ENCODE results near the gene APBA3.

Gene APBA3

DNA sequence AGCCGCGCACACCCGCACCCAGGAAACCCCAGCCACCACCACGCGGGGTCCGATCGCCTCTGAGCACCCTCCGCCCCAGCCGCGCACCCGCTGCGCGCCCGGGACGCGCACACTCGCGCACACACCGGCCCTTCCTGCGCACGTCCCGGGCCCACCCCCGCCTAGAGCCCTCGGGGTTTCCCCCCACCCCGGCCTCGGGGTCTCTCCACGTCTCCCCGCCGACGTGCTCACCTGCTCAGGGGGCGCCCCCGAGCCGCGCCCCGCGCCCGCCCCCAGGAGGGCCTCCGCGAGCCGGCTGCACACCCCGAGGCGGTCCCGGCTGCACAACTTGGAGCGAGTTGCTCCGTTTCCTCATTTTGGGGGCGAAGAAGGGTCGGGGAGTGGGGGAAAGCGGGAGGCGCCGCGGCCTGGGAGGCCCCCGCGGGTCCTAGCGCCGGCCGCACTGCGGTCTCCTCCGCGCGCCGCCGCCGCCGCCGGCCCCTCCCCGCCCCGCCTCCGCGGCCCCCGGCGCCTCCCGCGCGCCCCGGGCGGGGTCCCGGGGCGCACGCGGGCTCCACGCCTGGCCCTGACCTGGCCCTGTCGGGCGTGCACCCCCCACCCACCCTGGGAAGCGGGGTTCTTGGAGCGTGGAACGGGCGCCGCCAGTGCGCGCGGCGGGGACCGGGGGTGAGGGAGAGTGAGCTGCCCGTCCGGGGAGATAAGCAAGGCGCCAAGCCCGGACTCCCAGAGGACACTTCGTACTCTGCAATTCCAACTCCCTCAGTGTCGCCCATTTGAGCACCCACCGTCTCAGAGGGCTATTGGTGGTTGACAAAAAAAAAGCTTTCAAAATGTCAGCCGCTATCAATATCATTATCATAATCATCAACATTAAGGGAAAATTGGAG, 24.7 kb upstream of the APBA3 start, which contains the start of gene MATK:
Gene MATK (minus strand): TSS at position 444 of the 887 bp plus-strand sequence. CDS start 1,246 bp downstream, outside the sequence.
- no peak for DNase-seq (ENCODE audit: low spot score)

DNA sequence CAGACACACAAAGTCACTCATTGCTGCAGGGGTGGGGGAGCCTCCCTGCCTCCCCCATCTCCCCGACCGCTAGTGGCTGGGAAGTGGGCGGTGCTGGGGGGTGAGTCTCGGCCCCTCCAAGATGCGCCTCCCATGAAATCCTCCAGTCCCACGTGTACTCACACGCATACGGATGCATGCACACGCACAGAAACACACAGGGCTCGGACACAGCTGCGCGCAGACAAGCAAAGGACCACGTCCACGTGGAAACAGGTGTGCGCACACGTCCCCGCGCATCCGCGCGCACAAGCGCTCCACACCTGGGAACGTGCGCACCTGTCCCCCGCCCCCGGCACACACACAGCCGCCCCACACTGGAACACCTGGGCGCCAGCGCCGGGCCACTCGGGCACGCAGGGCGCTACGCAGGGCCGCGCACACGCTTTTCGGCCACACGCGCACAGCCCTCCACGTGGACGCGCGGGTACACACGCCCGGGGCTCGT, 24.0 kb upstream of the APBA3 start:
- DNase-seq (ENCODE audit: low spot score) = no peak

DNA sequence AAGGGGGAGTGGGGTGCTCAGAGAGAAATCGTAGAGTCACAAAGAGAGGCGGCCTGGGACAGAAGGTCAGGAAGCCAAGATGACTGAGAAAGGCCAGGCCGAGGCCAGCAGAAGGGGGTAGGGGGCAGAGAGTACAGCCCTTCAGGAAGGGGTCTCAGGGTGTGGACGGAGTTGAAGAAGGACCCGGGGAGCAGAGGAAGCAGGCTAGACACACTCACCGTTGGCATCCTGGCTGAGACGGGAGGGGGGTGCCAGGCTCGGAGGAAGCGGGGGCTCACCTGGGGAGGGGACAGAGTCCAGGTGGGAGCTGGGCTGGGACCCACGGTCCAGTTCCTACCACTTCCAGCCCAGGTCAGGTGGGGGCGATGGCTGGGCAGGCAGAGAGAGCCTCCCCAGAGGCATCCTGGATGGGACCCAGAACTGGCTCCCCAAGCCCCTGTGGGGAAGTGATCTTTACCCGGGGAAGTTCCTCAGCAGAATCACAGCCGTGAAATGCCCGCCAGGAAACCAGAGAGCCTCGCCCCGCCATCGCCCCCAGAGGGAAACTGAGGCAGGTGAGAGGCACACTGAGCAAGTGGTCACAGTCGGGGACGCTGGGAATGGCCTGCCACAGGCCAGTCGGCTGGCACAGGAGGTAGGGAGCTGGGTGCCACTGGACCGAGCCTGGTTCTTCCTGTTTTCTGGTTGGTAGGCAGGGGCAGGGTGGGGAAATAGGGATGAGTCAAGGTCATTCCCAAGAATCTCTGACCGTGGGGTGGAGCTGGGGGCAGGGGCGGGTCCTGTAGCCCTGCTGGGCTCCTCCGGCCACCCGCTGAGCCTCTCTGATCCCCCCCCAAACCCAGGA, 23.3 kb upstream of the APBA3 start:
- DNase-seq (ENCODE audit: low spot score) = no peak

DNA sequence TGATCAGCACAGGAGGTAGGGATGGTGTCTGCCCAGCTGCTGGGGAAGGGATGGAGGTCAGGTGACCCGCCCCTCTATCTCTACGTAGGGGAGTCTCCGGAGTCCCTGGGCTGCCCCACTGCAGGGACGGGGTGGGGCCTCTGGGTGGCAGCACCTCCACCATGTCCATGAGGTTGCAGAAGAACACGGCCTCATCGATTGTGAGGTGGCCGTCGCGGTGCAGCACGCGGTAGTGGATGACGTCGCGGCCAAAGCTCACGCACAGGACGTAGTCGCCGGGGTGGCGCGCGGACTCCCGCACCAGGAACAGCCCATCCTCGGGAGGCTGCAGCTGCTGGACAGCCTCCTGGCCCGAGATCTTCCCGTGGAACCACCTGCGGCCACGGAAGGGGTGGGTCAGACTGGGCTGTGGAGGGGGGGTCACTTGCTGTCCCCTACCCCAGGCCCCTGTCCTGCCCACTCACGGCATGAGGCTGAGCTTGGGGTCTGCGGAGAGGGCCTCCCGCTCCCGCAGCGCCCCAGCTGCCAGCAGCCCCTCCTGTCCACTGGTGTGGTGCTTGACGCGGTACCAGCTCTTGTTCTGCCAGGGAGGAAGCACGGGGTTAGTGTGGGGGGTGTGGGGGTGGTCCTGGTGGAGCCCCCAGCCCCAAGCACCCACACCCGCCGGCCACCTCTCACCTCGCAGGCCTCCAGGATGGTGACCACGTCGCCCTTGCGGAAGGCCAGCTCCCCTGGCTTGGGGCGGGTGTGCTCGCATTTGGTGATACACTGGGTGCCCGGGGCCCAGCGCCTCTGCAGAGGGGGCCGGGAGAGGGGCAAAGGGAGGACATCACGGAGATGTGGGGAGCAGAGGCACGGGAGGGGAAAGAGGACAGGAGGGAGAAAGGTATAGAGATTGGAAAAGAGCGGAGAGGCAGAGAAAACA, 22.4 kb upstream of the APBA3 start:
- DNase-seq (ENCODE audit: low spot score) = peak; percentile 44

DNA sequence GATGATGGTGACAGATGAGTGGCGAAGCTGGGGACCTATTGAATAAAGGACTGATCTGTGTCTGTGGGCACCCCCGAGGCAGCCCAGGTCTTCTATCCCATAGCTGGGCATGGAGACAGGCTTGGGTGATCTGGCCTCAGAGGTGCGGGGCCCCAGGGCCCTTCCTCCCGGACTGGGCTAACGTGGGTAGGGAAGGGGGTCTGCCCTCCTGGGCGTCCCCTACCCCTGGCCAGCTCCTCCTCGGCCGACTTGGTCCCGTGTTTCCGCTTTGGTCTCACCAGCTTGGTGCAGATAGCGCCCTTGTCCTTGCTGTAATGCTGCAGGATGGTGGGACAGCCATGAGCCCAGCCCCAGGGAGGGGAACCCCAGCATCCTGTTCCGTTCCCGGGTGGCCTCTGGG, 21.4 kb upstream of the APBA3 start:
- DNase-seq (ENCODE audit: low spot score) = no peak

DNA sequence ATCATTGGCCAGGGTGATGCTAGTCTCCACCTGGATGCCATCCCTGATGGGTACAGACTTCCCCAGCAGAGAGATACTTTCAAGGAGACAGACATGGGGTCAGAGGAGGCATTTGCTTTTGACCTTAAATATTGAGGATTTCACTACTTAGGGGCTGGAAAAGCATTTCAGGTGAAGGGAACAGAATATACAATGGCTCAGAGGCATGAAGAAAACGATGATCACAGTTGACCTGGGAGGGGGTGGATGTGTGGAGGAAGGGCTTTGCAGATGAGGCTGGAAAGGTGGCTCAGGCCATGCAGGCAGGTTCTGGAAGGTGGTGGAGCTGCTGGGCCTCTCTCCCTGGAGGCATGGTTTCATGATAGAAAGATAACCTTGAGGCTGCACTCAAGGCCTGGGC, 20.8 kb upstream of the APBA3 start:
- no peak for DNase-seq (ENCODE audit: low spot score)

DNA sequence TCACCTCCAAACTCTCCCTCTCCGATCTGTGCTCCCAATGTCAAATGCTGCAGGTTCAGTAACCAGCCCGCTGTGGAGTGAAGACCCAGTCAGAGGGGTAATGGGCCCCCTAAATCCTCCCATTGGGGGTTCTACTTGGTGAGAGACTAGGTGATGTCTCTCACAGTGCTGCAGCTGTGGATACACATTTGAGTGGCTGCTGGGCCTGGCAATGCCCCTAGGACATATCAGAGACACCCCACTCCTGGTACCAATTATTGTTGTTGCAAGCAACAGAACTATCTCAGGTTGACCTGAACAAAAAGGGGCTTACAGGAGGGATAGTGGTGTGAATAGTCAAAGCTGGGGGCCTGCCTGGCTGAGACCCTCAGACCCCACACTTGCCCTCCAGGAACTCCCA, 20.1 kb upstream of the APBA3 start:
- DNase-seq (ENCODE audit: low spot score) = no peak

DNA sequence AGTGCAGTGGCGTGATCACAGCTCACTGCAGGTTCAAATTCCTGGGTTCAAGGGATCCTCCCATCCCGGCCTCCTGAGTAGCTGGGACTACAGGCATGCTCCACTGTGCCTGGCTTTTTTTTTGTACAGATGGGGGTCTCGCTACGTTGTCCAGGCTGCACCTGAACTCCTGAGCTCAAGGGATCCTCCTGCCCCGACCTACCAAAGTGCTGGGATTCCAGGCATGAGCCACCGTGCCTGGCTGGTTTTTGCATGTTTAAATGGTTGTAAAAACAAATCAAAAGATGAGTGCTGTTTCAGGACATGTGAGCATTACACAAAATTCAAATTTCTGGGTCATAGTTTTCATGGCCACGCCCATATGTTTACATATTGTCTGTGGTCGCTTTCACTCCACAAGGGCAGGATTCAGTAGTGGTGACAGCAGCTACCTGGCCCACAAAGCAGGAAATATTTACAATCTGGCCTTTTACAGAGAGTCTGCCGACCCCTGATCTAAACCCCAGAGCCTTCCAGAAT, 19.4 kb upstream of the APBA3 start:
- DNase-seq (ENCODE audit: low spot score) = no peak

DNA sequence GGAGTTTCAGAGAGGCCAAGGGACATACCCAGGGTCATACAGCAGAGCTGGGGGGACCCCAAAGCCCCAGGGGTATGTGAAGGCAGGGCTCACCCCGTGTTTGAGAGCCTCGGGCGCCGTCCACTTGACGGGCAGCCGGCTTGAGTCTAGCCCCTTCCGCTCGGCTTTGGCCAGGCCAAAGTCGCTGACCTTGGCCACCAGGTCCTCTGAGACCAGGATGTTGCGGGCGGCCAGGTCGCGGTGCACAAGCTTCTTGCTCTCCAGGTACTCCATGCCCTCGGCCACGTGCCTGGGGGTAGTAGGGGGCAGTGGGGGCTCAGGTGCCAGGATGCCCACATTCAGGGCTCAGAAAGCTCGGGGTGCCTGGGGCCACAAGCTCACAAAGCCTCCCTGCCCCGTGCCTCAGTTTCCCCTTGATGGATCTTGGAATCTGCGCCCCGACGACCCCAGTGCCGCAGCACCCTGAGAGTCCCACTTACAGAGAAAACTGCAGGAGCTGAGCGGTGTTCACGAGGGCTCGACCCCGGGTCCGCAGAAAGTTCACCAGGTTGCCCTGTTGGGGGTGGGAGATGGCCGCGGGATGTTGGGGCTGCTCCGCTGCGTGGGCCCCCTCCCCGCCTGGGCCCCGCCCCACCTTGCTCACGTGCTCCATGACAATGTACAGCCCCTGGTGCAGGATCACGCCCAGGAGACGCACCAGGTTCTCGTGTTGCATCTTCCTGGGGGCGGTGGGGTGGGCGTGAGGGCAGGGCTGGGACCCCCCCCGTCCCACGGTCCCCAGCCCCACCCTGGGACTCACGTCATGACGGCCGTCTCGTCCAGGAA, 17.6 kb upstream of the APBA3 start:
- no peak for DNase-seq (ENCODE audit: low spot score)

DNA sequence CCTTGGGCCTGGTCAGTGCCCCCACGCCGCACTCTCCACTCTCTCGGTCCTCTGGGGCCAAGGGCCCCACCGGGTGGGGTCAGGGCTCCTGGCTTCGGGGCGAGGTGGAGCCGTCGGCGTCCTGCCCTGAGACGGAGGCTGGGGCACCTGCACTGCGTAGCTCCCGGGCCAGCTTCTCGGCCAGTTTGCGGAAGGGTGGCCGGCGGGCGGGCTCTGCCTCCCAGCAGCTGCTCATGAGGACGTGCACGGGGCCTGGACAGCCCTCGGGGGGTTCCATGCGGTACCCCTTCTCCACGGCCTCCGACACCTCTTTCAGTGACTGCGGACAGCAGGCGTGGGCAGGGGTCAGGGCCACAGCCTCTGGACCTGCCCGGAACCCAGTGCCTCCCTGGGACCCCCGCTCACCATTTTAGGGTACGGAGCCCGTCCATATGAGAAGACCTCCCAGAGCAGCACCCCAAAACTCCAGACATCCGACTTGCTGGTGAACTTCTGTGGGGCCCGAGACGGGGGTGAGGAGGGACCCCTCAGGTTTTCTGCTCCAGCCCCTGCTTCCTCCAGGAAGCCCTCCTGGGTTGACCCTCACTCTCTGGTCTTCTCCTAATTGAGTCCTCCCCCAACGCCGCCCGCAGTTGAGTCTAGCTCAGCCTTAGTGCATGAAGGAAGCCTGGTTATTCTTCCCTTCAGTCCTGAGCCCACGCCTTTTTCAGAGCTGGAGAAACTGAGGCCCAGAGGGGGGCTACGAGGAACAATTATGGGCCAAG, 16.8 kb upstream of the APBA3 start:
- DNase-seq (ENCODE audit: low spot score) = no peak

DNA sequence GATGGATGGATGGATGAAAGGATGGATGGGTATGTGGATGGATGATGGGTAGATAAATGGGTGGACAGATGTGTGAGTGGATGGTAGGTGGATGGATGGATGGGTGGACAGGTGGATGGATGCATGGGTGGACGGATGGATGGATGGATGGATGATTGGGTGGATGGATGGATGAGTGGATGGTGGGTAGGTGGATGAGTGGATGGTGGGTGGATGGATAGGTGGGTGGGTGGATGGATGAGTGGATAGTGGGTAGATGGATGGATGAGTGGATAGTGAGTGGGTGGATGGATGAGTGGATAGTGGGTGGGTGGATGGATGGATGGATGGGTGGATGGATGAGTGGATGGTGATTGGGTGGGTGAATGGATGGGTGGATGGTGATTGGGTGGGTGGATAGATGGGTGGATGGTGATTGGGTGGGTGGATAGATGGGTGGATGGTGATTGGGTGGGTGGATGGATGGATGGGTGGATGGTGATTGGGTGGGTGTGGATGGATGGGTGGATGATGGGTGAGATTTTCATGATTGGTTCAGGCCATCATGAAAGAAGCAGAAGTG, 15.1 kb upstream of the APBA3 start:
- DNase-seq (ENCODE audit: low spot score) = no peak

DNA sequence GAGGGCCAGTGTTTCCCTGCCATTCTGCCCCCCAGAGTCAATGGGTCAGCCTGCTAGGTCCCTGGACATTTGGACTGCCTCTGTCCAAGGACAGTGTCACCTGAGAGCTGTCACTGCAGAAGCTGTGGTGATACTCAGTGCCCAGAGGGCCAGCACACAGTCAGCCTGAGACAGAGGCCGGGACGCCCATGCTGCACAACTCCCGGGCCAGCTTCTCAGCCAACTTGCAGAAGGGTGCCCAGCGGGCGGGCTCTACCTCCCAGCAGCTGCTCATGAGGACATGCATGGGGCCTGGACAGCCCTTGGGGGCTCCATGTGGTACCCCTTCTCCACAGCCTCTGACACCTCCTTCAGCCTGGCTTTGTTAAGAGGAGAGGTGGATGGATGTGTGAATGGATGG, 14.3 kb upstream of the APBA3 start:
- no peak for DNase-seq (ENCODE audit: low spot score)

DNA sequence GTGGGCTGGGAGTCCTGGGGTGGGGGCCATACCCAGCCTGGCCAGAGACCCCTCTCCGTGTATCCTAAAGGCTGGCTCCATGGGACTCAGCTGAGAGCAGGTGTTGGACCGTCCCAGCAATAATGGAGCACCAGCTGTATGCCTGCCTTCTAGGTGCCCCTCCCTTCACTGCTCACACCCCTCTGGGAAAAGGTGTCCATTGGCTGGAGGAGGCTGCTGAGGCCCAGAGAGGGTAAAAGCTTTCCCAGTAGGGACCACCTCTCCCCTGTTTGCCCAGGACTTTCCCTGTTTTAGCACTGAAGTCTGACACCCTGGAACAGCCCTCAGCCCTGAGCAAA, 13.9 kb upstream of the APBA3 start:
- no peak for DNase-seq (ENCODE audit: low spot score)

DNA sequence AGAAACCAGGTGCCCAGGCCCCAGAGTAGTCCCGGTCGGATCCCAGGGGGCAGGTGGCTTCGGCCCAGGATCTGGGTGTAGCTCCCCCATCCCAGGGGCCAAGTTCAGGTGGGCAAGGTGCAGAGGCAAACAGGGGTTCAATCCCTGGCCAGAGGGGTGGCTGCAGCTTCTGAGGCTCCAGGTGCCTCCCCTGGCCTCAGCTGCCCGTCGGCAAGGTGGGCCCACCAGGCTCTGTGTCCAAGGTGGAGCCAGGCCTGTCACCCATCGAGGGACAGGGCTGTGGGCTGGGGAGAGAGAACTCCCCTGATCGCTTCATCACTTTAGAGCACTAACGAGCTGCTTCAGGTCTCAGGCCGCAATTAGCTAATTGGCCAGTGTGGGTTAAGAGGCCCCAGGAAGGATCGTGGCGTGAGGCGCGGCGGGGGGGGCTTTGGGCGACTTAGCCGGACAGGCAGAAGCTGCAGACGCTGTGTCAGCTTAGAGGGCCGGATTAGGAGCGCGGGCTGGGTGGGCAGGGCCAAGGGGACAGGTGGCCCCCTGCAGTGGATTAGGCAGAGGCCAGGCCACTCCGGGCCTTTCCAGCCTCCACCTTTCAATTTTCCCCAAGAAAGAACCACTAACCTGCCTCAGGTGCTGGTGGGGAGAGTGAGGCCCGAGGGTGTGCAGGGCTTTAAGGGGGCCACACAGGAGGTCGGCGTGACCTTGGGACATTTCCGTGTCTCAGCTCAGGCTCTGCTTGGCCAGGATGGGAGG, 13.3 kb upstream of the APBA3 start:
- DNase-seq (ENCODE audit: low spot score) = no peak

DNA sequence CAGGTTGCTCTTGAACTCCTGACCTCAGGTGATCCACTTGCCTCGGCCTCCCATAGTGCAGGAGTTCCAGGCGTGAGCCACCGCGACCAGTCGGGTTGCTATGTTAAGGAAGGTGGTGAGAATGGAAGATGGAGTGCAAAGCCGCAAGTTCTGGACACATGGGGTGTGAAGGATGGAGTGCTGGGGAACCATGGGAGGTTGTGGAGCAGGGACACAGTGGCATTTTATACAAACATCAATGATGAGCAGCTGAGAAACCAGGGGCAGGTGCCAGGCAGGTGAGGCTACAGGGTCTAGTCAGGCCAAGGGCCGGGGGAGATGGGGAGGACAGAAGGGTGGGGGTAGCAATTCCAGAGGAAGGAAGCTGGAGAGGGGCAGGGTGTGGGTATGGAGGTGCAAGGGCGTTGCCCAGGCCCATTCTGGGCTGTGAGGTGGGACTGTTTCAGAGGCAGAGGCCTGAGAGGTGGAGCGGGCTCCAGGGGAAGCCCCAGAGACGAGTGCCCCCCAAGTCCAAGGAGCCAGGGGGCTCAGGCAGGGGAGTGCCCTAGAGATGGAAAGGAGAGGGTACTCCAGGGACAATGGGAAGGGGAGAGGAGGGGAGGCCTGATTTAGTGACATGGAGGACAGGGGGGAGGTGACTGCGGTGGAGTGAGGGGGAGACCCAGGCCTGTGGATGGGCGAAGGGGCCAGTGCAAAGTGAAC, 12.5 kb upstream of the APBA3 start:
- DNase-seq (ENCODE audit: low spot score) = no peak

DNA sequence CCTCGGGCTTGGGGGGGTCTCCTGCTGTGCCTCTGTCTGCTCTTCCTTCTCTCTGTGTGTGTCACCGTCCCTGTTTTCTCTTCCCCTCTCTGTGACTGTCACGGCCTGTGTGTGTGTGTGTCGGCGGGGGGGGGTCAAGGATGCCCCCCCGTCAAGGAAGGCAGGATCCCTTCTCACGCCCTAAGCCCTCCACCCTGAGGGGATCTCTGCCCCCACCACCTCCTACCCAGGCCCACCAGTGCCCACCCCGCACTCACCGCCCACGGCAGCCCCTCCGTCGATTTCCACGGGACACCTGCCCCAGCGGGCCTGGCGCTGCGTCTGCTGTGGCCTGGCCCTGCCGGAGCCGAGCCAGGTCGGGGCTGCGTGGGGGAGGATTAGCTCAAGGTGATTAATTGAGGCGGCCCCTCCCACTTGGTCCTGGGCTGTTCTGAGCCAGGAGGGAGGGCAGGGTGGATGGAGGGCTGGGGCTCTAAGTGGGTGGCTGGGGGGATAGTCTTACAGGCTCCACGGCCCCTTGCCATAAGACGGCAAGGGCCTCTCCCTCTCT, 10.5 kb upstream of the APBA3 start, which contains the start of gene RAX2:
Gene RAX2 (minus strand): TSS at position 323 of the 550 bp plus-strand sequence. CDS start 486 bp downstream, outside the sequence.
- no peak for DNase-seq (ENCODE audit: low spot score)

DNA sequence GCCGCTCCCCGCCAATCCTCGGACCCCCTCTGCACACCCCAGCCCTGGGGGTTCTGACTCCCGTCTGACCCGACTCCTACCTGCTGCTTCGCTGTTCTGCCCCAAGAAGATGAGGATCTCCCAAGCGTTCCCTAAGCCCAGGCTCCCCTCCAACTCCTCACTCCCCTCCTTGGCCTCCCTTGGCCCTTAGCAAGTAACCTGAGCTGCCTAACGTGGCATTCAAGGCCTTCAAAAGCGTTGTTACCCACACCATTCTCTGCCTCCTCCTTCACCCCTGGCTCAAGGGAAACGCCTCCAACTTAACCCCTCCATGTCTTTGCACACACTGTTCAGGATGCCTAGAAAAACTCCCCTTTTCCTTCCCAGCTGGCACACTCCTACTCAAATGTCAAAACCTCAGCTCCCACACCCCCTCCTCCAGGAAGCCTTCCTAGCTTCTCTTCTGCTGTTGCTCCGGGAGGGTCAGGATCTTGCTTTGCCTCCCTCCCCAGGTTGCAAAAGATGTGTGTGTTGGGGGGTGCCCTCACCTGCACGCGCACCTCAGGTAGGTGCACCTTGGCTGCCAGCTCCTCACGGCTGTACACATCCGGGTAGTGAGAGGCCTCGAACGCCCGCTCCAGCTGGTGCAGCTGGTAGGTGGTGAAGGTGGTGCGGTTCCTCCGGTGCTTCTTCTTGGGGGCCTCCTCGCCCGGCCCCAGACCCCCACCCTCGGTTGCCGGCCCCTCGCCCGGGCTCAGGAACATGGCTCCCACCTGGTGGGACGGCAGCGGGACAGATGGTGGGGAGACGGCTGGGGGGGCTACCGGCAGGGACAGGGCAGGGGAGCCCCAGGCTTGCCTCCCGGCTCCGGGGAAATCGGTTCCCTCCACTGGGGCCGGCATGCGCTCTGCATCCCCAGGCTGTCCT, 9.8 kb upstream of the APBA3 start:
- DNase-seq (ENCODE audit: low spot score) = no peak

All from CD4-positive, alpha-beta T cell treated with Interleukin-15 for 4 hours (primary cell).